ENCODE data around the gene ITPR2. TPM values are rescaled to one million over a fixed set of nuclear protein-coding genes. Genes with fewer than 3 reads are reported as not detected.

The ITPR2 gene
- total RNA-seq, 1 experiment from 2014 or later: 14.3 TPM

- ChIA-PET CTCF (interaction anchor here (0.7 to 1.0 kb wide), 2 partner anchors 9 to 15 kb away, joined by 3 read pairs; no protein-coding TSS in a partner anchor), POLR2A (interaction anchor here (0.6 kb wide), 2 partner anchors 10 to 147 kb away, joined by 3 to 4 read pairs; no protein-coding TSS in a partner anchor)
- H3K27ac Mint-ChIP-seq (ENCODE audit: low read depth, unreplicated experiment): peak overlapping the region; percentile 21
- no peak overlapping the region for H3K4me3 Mint-ChIP-seq (ENCODE audit: unreplicated experiment)
- intact Hi-C loops (cut with micrococcal nuclease): no loop called here
- no peaks in the 10 kb centered on the region for H3K9me3 Mint-ChIP-seq (ENCODE audit: unreplicated experiment)
- BruUV-seq (replicated peaks): no TSS peak
- no peaks in the 10 kb centered on the region for H3K27me3 Mint-ChIP-seq (ENCODE audit: insufficient read depth, unreplicated experiment)
- H3K4me1 Mint-ChIP-seq (ENCODE audit: insufficient read depth, unreplicated experiment): peaks cover 9% of the 10 kb centered on the region
- no peak for TF ChIP-seq CTCF (IDR thresholded peaks at IDR 0.05; ENCODE audit: unreplicated experiment)
- peak; percentile 57 for DNase-seq (ENCODE audit: unreplicated experiment)
- H3K36me3 Mint-ChIP-seq (ENCODE audit: insufficient read depth, unreplicated experiment): no peaks in the 10 kb centered on the region
Observed at GRCh38 chr12:26636710-26637328, 196.2 kb downstream of the ITPR2 start.

- no peaks in the 10 kb centered on the region for H3K36me3 Mint-ChIP-seq (ENCODE audit: insufficient read depth, unreplicated experiment)
- ChIA-PET POLR2A (interaction anchor here (0.7 kb wide), 1 partner anchor 36 kb away, joined by 3 read pairs; no protein-coding TSS in a partner anchor), CTCF (no interaction called here)
- peaks cover 9% of the 10 kb centered on the region for H3K4me1 Mint-ChIP-seq (ENCODE audit: insufficient read depth, unreplicated experiment)
- no peak for TF ChIP-seq CTCF (IDR thresholded peaks at IDR 0.05; ENCODE audit: unreplicated experiment)
- no peak overlapping the region for H3K4me3 Mint-ChIP-seq (ENCODE audit: unreplicated experiment)
- BruUV-seq (replicated peaks): no TSS peak
- intact Hi-C loops (cut with micrococcal nuclease): no loop called here
- DNase-seq (ENCODE audit: unreplicated experiment): peak; percentile 41
- no peak overlapping the region for H3K27ac Mint-ChIP-seq (ENCODE audit: low read depth, unreplicated experiment)
- no peaks in the 10 kb centered on the region for H3K27me3 Mint-ChIP-seq (ENCODE audit: insufficient read depth, unreplicated experiment)
- no peaks in the 10 kb centered on the region for H3K9me3 Mint-ChIP-seq (ENCODE audit: unreplicated experiment)
Observed at GRCh38 chr12:26633591-26634210, 199.3 kb downstream of the ITPR2 start.

- ChIA-PET POLR2A (interaction anchor here (0.7 to 0.9 kb wide), 3 partner anchors 13 to 139 kb away, joined by 3 read pairs; no protein-coding TSS in a partner anchor), CTCF (interaction anchor here (1.3 kb wide), 1 partner anchor 19 kb away, joined by 4 read pairs; no protein-coding TSS in a partner anchor)
- DNase-seq (ENCODE audit: unreplicated experiment): no peak
- Mint-ChIP-seq H3K27ac (ENCODE audit: low read depth, unreplicated experiment) (no peak overlapping the region), H3K9me3 (ENCODE audit: unreplicated experiment) (no peaks in the 10 kb centered on the region), H3K36me3 (ENCODE audit: insufficient read depth, unreplicated experiment) (no peaks in the 10 kb centered on the region), H3K4me3 (ENCODE audit: unreplicated experiment) (no peak overlapping the region), H3K4me1 (ENCODE audit: insufficient read depth, unreplicated experiment) (peaks cover 9% of the 10 kb centered on the region), H3K27me3 (ENCODE audit: insufficient read depth, unreplicated experiment) (no peaks in the 10 kb centered on the region)
- TF ChIP-seq CTCF (IDR thresholded peaks at IDR 0.05; ENCODE audit: unreplicated experiment): no peak
- no TSS peak for BruUV-seq (replicated peaks)
- intact Hi-C loops (cut with micrococcal nuclease): no loop called here
Observed at GRCh38 chr12:26632756-26633155, 200.2 kb downstream of the ITPR2 start.

GRCh38 chr12:26631846-26632245 is 201.1 kb downstream of the ITPR2 start:
- CTCF ChIA-PET: interaction anchor here (1.3 kb wide), 1 partner anchor 20 kb away, joined by 4 read pairs; no protein-coding TSS in a partner anchor
- H3K9me3 Mint-ChIP-seq (ENCODE audit: unreplicated experiment): no peaks in the 10 kb centered on the region
- no peak overlapping the region for H3K4me3 Mint-ChIP-seq (ENCODE audit: unreplicated experiment)
- no peaks in the 10 kb centered on the region for H3K36me3 Mint-ChIP-seq (ENCODE audit: insufficient read depth, unreplicated experiment)
- H3K4me1 Mint-ChIP-seq (ENCODE audit: insufficient read depth, unreplicated experiment): peaks cover 3% of the 10 kb centered on the region
- H3K27me3 Mint-ChIP-seq (ENCODE audit: insufficient read depth, unreplicated experiment): no peaks in the 10 kb centered on the region
- DNase-seq (ENCODE audit: unreplicated experiment): no peak
- intact Hi-C loops (cut with micrococcal nuclease): no loop called here
- TF ChIP-seq CTCF (IDR thresholded peaks at IDR 0.05; ENCODE audit: unreplicated experiment): no peak
- POLR2A ChIA-PET: no interaction called here
- no TSS peak for BruUV-seq (replicated peaks)
- no peak overlapping the region for H3K27ac Mint-ChIP-seq (ENCODE audit: low read depth, unreplicated experiment)
